ENCODE results near the gene BRCA1.
A peak's percentile ranks its signal among the peaks of the same experiment; 100 is the strongest.
"Not testable (repeated sequence)": the region's sequence is repeated elsewhere in the genome, so short reads cannot be mapped to it uniquely, and the experiment has no call there.

Gene BRCA1

DNA sequence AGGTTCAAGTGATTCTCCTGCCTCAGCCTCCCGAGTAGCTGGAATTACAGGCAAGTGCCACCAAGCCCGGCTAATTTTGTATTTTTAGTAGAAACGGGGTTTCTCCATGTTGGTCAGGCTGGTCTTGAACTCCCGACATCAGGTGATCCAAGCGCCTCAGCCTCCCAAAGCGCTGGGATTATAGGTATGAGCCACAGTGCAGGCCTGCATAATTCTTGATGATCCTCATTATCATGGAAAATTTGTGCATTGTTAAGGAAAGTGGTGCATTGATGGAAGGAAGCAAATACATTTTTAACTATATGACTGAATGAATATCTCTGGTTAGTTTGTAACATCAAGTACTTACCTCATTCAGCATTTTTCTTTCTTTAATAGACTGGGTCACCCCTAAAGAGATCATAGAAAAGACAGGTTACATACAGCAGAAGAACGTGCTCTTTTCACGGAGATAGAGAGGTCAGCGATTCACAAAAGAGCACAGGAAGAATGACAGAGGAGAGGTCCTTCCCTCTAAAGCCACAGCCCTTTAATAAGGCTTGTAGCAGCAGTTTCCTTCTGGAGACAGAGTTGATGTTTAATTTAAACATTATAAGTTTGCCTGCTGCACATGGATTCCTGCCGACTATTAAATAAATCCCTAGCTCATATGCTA is 62.1 kb downstream of the BRCA1 start:
- Histone ChIP-seq H3K4me3 (ENCODE audit: severe bottlenecking) (no peak overlapping the region), H3K27me3 (ENCODE audit: insufficient read depth, poor library complexity, severe bottlenecking) (no peaks in the 10 kb centered on the region), H3K4me1 (ENCODE audit: insufficient read depth, poor library complexity, severe bottlenecking) (no peaks in the 10 kb centered on the region), H3K27ac (ENCODE audit: poor library complexity, severe bottlenecking) (no peak overlapping the region), H3K36me3 (ENCODE audit: low read depth) (peaks cover 81% of the 10 kb centered on the region), H3K9me3 (ENCODE audit: severe bottlenecking) (no peaks in the 10 kb centered on the region)
- DNase-seq (ENCODE audit: low spot score): no peak
- ATAC-seq (ENCODE audit: low read depth): no peak
- no peak for TF ChIP-seq CTCF (IDR thresholded peaks at IDR 0.05; ENCODE audit: poor library complexity, severe bottlenecking)

- no peaks in the 10 kb centered on the region for H3K4me1 ChIP-seq (ENCODE audit: insufficient read depth, poor library complexity, severe bottlenecking)
- no peaks in the 10 kb centered on the region for H3K9me3 ChIP-seq (ENCODE audit: severe bottlenecking)
- H3K27ac ChIP-seq (ENCODE audit: poor library complexity, severe bottlenecking): no peak overlapping the region
- no peak for TF ChIP-seq CTCF (IDR thresholded peaks at IDR 0.05; ENCODE audit: poor library complexity, severe bottlenecking)
- ATAC-seq (ENCODE audit: low read depth) (no peak), DNase-seq (ENCODE audit: low spot score) (no peak)
- no peaks in the 10 kb centered on the region for H3K27me3 ChIP-seq (ENCODE audit: insufficient read depth, poor library complexity, severe bottlenecking)
- H3K36me3 ChIP-seq (ENCODE audit: low read depth): peaks cover 79% of the 10 kb centered on the region
- no peak overlapping the region for H3K4me3 ChIP-seq (ENCODE audit: severe bottlenecking)
Observed at GRCh38 chr17:43056051-43056450, 69.1 kb downstream of the BRCA1 start.

DNA sequence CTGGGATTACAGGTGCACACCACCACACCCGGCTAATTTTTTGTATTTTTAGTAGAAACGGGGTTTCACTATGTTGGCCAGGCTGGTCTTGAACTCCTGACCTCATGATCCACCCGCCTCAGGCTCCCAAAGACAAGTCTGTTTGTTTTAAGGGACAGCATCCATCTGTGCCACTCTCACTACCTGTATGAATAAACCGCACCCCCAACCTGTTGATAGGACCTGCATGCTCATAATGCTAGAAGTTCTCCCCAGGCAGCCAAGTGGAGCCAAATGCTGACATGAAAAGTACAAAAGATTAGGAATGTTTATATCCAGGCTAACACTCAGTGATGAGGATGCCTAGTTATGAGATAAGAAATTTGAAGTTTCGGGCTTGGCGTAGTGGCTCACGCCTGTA is 72.2 kb downstream of the BRCA1 start:
- peak; percentile 9 for DNase-seq (ENCODE audit: low spot score)
- H3K4me1 ChIP-seq (ENCODE audit: insufficient read depth, poor library complexity, severe bottlenecking); H3K4me3 ChIP-seq (ENCODE audit: severe bottlenecking); ATAC-seq (ENCODE audit: low read depth); H3K27ac ChIP-seq (ENCODE audit: poor library complexity, severe bottlenecking); H3K9me3 ChIP-seq (ENCODE audit: severe bottlenecking); H3K27me3 ChIP-seq (ENCODE audit: insufficient read depth, poor library complexity, severe bottlenecking): not testable (repeated sequence)
- H3K36me3 ChIP-seq (ENCODE audit: low read depth): peaks cover 74% of the 10 kb centered on the region

DNA sequence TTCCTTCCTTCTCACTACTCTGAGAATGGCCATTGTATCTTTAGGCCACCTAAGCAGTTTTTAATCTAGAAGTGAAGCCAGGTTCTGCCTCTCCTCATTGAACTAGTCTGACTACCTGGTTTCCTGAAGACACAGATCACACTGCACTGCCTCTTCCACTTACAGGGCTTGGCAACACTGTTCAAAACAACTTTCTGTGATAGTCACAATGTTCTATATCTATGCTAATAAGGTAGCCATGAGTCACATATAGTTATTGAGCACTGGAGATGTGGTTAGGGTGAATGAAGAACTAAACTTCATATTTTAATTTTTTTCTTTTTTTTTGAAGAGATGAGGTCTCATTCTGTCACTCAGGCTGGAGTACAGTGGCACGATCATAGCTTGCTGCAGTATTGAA is 73.2 kb downstream of the BRCA1 start:
- Histone ChIP-seq H3K27ac (ENCODE audit: poor library complexity, severe bottlenecking) (no peak overlapping the region), H3K36me3 (ENCODE audit: low read depth) (peaks cover 81% of the 10 kb centered on the region), H3K9me3 (ENCODE audit: severe bottlenecking) (no peaks in the 10 kb centered on the region), H3K4me3 (ENCODE audit: severe bottlenecking) (no peak overlapping the region), H3K27me3 (ENCODE audit: insufficient read depth, poor library complexity, severe bottlenecking) (no peaks in the 10 kb centered on the region), H3K4me1 (ENCODE audit: insufficient read depth, poor library complexity, severe bottlenecking) (no peaks in the 10 kb centered on the region)
- ATAC-seq (ENCODE audit: low read depth) (no peak), DNase-seq (ENCODE audit: low spot score) (no peak)
- TF ChIP-seq CTCF (IDR thresholded peaks at IDR 0.05; ENCODE audit: poor library complexity, severe bottlenecking): no peak

GRCh38 chr17:43044024-43044423 is 81.1 kb downstream of the BRCA1 start:
- Histone ChIP-seq H3K9me3 (ENCODE audit: severe bottlenecking) (no peaks in the 10 kb centered on the region), H3K4me3 (ENCODE audit: severe bottlenecking) (no peak overlapping the region), H3K27me3 (ENCODE audit: insufficient read depth, poor library complexity, severe bottlenecking) (no peaks in the 10 kb centered on the region), H3K4me1 (ENCODE audit: insufficient read depth, poor library complexity, severe bottlenecking) (no peaks in the 10 kb centered on the region), H3K27ac (ENCODE audit: poor library complexity, severe bottlenecking) (no peak overlapping the region), H3K36me3 (ENCODE audit: low read depth) (peaks cover 28% of the 10 kb centered on the region)
- TF ChIP-seq CTCF (IDR thresholded peaks at IDR 0.05; ENCODE audit: poor library complexity, severe bottlenecking): no peak
- ATAC-seq (ENCODE audit: low read depth) (no peak), DNase-seq (ENCODE audit: low spot score) (no peak)
